OCI-M2 (cell line): Measurements from ENCODE around the gene GNB4.

Experiments used
- DNase-seq: peaks from one replicate; lab custom pipeline; 2025; ENCODE audit not compliant: unreplicated experiment; lab: John Stamatoyannopoulos, UW

The GNB4 gene

DNA sequence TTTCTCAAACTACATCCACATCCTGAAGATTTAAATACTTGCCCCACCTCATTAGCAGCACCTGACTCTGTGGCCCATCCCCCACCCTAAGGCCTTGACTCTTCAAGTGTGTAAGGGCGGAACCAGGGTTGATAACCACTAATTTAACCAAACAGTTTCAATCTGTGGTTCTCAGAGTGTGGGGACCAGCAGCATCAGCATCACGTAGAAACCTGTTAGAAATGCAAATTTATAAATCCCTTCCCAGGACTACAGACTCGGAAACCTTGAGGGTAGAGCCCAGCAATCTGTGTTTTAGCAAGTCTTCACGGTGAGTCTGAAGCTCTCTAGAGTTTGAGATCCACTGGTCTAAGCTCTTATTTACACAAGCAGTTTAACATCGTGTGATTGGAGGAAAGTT is 12.4 kb downstream of the GNB4 start:
- no peak for DNase-seq

DNA sequence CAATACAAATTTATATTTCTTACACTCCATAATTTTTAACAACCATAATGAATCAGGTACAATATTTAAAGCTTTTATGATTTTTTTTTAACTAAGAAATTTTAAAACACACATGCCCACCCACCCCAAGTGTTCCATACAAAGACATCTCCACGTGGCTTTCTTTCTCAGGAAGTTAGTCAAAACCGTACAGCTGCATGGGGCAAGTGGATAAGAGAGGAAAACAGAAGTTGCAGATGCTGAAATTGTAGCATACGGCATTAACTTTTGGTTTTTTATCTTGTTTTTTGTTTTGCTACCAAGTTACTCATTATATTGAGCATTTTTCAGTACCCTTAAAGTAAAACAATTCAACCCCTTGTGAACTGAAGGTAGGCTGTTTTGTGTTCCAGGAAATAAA is 14.8 kb downstream of the GNB4 start:
- peak; percentile 38 for DNase-seq

- no peak for DNase-seq
These were observed 18.8 kb downstream of the GNB4 start for GRCh38 chr3:179432451-179432850.

DNA sequence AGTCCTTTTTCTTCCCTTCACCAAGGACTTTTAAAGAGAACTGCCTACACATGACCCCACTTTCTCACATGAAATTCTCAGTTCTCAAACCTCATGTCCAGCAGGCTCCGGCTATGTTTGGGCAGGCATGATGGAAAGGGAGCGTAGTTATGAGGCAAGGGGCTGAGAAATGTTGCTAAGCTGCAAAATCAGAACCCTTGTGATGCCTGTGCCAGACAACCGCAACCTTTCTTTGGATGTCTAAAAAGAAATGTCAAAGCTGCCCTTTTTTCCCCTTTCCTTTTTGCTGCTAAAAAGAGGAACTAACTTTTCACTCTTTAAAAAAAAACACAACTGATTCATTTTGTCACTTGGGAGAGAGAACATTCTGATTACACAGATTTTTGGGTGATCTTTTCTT is 19.2 kb downstream of the GNB4 start:
- no peak for DNase-seq

DNA sequence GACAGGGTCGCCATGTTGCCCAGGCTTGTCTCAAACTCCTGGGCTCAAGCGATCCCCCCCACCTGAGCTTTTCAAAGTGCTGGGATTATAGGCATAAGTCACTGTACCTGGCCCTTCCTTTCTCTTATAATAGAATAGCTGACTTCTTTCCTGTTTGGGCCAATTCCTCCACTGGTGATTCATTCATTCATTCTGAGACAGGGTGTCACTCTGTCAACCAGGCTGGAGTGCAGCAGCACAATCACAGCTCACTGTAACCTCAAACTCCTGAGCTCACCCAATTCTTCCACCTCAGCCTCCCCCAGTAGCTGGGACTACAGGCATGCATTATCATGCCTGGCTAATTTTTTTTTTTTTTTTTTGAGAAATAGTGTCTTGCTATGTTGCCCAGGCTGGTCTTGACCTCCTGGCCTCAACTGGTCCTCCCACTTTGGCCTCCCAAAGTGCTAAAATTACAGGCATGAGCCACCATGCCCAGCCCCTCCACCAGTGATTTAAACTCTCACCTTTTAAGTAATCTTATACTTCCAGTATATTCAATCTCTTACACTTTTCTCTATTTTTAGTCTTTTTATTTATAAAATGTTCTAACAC is 20.9 kb downstream of the GNB4 start:
- no peak for DNase-seq

DNA sequence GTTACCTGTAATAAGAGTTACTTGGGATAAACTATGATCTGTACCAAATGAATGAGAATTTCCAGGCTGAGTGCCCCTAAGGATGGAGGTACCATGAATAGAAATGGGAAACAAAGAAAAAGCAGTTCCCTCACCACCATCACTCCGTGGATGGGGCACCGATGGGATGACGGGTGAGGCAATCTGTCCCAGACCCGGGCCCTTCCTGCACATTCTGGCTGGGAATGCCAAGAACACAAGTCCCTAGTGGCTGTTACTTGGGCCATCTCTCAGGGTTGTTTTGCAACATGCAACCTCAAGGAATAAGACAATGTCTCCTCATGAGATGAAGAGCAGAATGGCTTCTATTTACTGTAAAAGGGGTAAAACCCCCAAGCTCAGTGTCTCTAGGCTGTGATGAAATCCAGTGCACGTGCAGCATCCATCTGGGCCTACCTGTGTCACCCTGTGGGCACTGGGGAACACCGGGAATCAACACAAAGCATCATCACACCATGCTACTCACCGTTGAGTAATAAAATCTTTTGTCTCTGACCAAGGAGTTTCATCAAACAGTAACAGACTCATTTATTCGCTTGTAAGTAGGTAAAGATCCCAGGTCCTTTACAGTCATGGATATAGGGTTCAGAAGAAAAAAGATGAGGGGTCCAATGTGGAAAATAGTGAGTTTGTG is 22.3 kb downstream of the GNB4 start:
- DNase-seq: no peak

GRCh38 chr3:179425075-179425474 is 26.2 kb downstream of the GNB4 start:
- DNase-seq: no peak

DNA sequence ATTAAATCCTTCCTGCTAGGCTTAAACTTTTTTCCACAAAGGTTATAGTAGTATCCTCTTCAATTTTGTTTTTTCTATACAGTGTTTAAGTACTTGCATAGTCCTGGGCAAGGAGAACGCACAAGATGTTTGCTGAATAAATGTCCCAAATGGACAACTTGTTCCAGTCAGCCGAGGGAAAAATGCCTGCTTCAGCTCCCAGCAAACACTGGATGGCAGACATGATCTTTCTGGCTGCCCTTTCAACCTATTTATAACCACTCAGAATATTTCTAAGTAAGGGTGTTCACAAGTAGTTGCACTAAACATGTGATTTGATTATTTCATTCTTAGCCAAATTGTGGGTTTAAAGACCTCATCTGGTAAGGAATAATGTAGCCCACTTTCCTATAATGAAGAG is 29.8 kb downstream of the GNB4 start:
- DNase-seq: no peak

GRCh38 chr3:179418610-179419009 is 32.7 kb downstream of the GNB4 start:
- no peak for DNase-seq

- no peak for DNase-seq
These were observed 34.6 kb downstream of the GNB4 start for GRCh38 chr3:179416681-179417080.

DNA sequence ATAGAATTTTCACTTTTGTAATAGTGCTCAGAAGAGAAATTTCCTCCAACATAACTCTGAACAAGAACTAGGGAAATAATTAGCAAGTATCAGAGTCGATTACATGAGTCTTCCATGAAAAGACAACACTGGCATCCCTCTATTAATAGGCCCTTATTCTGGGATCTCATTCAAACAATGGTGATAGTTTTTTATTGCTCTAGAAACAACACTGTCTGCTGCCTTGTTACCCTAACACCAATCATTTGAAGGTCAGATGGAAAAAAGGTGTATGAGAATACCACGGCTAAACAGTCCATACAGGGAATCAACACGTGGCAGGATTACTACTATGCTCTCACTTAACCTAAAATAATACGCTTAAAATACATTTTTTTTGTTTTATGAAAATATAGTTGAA is 35.9 kb downstream of the GNB4 start:
- no peak for DNase-seq

- no peak for DNase-seq
These were observed 36.5 kb downstream of the GNB4 start for GRCh38 chr3:179414804-179415203.

DNA sequence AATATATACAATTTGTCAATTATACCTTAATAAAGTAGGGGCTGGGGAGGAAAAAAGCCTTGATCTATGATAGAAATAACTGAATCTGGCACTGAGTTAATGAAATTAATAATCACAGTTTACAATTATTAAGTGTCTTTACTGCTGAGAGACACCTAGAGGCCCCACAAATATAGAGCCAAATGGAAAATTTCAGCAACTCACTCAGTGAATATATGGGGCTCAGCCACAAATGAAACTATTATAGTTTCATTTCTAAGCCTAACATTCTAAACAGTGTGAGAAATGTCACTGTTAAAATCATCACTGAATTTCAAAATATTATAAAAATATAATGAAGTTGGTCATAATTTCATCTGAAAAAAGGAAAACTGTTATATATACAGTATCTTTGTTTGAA is 40.3 kb downstream of the GNB4 start:
- no peak for DNase-seq

GRCh38 chr3:179410331-179410730 is 40.9 kb downstream of the GNB4 start:
- no peak for DNase-seq

DNA sequence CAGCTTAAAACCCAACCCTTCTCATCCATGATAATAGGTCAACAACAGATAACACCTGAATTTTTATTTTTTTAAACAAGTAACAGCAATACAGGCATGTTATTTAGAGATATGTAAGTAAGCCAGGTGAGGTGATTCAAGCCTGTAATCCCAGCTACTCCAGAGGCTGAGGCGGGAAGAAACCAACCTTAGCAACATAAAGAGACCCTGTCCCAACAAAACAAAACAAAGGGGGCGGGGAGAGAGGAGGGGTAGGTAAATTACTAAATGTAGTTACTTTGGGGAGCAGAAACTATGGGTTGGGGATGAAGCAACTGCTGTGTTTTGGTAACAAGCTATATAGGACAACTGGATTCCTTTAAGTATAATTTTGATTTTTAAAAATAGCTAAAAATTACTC is 47.0 kb downstream of the GNB4 start:
- DNase-seq: no peak

DNA sequence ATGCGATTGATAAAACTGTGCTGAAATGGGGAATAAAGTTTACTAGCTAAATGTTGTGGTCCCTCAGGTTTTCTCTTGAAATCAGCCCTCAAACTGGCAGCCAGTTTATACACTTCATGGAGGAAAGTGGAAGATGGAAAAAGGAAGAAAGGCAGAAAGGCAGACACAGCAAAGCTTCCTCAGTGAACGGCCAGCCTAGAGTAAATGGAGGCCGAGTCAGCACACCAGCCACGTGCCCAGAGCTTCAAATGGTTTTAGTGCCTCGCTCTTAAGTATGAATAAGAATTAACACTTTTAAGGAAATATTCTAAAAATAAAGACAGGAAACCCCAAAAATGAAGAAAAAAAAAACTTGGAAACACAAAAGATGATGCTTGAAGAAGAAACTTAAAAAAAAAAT is 48.3 kb downstream of the GNB4 start:
- DNase-seq: no peak

DNA sequence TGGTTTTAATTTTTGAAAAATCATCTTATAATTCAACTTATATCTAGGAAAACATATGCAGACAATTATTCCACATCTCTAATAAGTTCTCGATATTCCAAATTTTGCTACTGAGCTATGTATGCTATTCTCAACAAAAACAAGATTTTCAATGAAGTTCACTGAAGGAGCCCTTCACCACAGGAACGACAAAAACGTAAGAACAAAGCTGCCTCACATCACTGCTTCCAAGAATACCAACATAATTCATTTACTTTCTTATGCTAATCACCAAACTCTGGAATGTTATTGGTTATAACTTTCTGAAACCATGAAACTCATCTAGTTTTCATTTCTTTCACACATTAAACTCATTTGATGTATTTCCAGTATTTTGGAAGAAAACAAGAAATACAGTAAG is 49.7 kb downstream of the GNB4 start:
- no peak for DNase-seq

DNA sequence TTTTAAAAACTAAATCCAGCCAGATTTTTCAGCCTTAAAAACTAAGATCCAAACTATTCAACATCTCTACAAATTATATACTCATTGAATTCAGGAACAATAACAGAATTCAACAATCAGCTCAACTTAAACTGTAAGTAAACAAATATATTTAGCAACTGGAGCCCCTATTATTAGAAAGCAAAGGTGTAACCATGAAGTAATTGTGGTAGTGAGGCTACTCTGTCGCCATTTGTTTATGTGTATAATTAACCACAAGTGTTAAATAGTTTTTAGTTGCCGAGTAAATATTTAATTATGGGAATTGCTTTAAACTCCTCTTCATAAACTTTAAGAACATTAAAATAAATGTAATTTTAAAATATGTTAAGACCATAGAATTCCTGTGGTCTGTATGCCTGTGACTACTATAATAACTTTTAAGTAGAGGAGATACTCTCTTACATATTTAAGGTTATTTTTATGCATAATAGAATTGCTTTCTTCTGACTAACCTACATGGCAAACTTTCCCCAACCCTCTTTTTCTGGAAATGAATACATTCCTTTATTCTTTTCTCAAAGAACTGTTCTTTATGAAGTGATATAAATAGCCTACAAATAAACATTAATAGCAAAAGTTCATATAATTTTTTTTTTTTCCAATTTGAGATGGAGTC is 52.6 kb downstream of the GNB4 start:
- DNase-seq: no peak

- DNase-seq: no peak
These were observed 59.4 kb downstream of the GNB4 start for GRCh38 chr3:179391906-179392305.

DNA sequence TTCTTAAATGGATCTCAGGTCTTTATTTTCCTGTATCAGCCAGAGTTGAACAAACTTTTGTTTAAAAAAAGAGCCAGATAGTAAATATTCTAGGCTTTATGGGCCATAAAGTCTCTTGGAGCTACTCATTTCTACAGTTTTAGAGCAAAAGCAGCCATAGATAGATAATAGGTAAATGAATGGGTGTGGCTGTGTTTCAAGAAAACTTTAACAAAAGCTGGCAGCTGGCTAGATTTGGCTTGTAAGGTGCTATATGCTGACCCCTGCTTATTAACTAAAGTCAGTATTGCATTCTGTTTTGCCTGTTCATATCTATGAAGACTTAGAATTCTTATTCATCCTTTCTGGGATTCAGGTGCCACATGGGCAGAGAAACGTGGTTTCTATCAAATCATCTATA is 74.8 kb downstream of the GNB4 start:
- DNase-seq: no peak

DNA sequence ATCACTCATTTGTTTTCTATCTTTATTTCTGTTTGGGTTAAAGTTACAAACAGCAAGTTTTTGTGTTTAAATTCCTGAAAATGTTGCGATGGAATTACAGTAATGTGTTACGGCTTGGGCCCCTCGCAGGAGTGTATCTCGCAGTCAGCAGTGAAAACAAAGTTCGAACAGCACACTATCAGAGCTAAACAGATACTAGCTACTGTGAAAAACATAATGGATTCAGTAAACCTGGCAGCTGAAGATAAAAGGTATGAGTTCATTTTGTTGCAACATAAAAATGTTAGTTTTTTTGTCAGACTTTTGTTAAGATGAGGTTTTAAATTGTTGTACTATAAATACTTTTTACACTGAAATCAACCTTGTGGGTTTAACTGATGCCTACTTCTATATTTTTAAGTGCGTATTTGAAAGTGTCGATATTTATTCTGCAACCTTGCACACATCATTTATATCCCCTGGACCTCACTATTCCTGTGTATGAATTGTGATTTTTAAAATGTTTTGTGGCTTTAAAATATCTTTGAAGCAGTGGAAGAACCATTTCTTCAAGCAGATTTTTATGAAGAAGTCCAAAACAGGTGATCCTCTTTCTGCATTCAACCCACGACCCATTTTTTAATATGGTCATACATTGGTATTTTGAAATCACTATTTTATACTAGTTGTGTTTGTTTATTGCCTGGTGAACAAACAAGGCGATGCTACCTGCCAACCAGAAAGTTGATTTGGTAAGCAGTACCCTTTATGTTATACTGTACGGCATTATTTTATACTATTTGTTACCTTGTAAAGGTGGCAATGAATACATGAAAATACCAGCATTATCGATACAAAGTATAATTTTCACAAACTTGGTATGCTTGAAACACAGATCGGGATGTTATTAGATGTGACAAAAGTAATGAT is 75.9 kb downstream of the GNB4 start:
- no peak for DNase-seq

GRCh38 chr3:179373938-179374337 is 77.3 kb downstream of the GNB4 start:
- DNase-seq: no peak
